Measurements from ENCODE around the gene YTHDC1. TPM values are rescaled to one million over a fixed set of nuclear protein-coding genes. Genes with fewer than 3 reads are reported as not detected.

Gene YTHDC1
- total RNA-seq, 2 donors from 2014 or later: 62.2 to 67.6 TPM

DNA sequence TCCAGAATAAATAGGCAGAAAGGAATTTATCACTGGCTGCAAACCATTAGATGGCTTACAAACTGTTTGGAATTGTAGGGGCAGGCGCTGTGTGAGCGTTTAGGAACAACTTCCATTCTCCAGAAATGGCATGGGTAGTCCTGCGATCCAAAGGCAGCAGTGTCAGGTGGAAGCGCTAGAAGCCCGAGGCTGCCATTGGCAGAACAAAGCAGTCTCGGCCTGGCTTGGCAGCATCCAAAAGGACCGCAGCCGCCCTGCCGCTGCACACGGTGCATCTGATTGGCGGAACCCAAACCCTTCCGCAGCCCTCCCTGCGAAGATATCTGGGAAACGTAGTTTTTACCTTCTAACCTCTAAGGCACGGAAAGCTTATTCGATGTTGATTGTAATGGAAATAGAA lies 23.6 kb upstream of the YTHDC1 start:
- no peaks in the 10 kb centered on the region for H3K4me1 ChIP-seq
- no peaks in the 10 kb centered on the region for H3K9me3 ChIP-seq
- H3K9ac ChIP-seq (ENCODE audit: low read depth in 2 of 2, low read length in 2 of 2): no peak overlapping the region
- no peaks in the 10 kb centered on the region for H3K36me3 ChIP-seq
- intact Hi-C loops (cut with DNase I): no loop called here
- H3K27me3 ChIP-seq: no peaks in the 10 kb centered on the region
- TF ChIP-seq, protein P1, sequence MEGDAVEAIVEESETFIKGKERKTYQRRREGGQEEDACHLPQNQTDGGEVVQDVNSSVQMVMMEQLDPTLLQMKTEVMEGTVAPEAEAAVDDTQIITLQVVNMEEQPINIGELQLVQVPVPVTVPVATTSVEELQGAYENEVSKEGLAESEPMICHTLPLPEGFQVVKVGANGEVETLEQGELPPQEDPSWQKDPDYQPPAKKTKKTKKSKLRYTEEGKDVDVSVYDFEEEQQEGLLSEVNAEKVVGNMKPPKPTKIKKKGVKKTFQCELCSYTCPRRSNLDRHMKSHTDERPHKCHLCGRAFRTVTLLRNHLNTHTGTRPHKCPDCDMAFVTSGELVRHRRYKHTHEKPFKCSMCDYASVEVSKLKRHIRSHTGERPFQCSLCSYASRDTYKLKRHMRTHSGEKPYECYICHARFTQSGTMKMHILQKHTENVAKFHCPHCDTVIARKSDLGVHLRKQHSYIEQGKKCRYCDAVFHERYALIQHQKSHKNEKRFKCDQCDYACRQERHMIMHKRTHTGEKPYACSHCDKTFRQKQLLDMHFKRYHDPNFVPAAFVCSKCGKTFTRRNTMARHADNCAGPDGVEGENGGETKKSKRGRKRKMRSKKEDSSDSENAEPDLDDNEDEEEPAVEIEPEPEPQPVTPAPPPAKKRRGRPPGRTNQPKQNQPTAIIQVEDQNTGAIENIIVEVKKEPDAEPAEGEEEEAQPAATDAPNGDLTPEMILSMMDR (IDR thresholded peaks at IDR 0.05): no peak
- no peak overlapping the region for H3K27ac ChIP-seq
- no peak overlapping the region for H3K4me3 ChIP-seq
- peak; percentile 51 for DNase-seq

DNA sequence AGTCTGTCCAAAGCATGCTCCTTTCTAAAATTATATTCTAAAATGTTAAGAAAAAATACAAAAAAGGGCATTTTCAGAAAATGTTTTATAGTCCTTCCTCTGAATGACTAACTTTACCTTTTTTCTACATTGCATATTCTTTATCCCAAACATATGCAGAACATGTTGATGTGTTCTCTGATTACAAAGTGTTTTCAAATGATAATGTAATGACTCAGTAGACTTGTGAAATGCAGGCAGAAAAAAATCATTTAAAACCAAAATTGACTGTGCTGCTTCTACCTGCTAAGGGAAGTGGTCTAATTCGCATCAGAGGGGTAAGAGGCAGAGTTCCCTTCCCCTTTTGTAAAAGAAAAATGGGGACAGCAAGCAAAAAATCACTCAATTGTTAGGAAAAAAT lies 22.7 kb upstream of the YTHDC1 start:
- Histone ChIP-seq H3K27me3 (no peaks in the 10 kb centered on the region), H3K36me3 (no peaks in the 10 kb centered on the region), H3K4me3 (no peak overlapping the region), H3K27ac (no peak overlapping the region), H3K4me1 (no peaks in the 10 kb centered on the region), H3K9ac (ENCODE audit: low read depth in 2 of 2, low read length in 2 of 2) (no peak overlapping the region), H3K9me3 (no peaks in the 10 kb centered on the region)
- no peak for DNase-seq
- TF ChIP-seq, protein P1 (IDR thresholded peaks at IDR 0.05): no peak
- intact Hi-C loops (cut with DNase I): no loop called here

DNA sequence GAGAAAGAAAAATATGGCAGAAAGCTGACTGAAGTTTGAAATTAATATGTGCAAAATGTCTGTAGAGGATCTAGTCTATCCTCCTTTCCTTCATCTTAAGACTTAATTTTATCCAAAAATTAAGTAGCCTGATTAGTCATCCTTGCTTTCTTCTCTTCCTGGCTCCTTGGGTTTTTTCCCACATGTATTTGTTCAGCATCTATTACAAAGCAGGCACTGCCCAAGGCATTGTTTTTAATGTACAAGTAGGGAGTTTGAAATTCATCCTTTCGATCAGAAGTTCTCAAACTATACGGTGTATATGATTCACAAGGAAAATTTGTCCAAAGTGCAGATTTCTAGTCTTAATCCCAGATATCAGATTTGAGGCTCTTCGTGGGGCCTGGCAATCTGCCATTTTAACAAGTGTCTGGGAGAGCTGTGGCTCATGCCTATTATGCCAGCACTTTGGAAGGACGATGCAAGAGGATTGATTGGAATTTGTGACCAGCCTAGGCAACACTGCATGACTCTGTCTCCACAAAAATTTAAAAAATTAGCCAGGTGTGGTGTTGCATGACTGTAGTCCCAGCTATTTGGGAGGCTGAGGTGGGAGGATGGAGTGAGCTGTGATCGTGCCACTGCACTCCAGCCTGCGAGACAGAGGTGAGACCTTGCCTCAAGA lies 19.4 kb upstream of the YTHDC1 start:
- H3K27me3 ChIP-seq: no peaks in the 10 kb centered on the region
- TF ChIP-seq, protein P1 (IDR thresholded peaks at IDR 0.05): no peak
- no peak overlapping the region for H3K9ac ChIP-seq (ENCODE audit: low read depth in 2 of 2, low read length in 2 of 2)
- no peak overlapping the region for H3K4me3 ChIP-seq
- DNase-seq: no peak
- intact Hi-C loops (cut with DNase I): no loop called here
- H3K27ac ChIP-seq: no peak overlapping the region
- H3K36me3 ChIP-seq: no peaks in the 10 kb centered on the region
- no peaks in the 10 kb centered on the region for H3K4me1 ChIP-seq
- no peaks in the 10 kb centered on the region for H3K9me3 ChIP-seq

DNA sequence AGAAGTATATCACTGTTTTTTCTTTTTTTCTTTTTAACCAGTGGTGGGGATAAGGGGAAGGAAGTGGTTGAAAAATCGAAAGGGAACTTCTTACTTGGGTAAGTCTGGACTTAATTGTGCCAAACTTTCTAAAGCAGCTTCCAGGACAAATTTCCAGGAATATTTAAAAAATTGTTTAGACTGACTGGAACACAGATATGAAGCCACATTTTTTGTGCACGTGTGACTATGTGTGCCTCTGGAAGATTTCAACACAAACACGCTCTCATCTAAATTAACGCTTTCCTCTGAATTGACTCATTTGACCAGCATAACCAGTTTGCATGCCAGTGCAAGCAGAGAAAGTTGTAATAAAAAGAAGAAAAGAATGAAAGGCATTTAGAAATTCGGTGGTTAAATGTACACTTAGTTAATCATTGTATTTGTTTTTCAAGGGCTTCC lies 18.8 kb upstream of the YTHDC1 start:
- H3K4me3 ChIP-seq: no peak overlapping the region
- no peaks in the 10 kb centered on the region for H3K27me3 ChIP-seq
- TF ChIP-seq, protein P1 (IDR thresholded peaks at IDR 0.05): no peak
- DNase-seq: no peak
- no peak overlapping the region for H3K9ac ChIP-seq (ENCODE audit: low read depth in 2 of 2, low read length in 2 of 2)
- no peaks in the 10 kb centered on the region for H3K9me3 ChIP-seq
- H3K27ac ChIP-seq: no peak overlapping the region
- intact Hi-C loops (cut with DNase I): no loop called here
- H3K4me1 ChIP-seq: no peaks in the 10 kb centered on the region
- no peaks in the 10 kb centered on the region for H3K36me3 ChIP-seq

DNA sequence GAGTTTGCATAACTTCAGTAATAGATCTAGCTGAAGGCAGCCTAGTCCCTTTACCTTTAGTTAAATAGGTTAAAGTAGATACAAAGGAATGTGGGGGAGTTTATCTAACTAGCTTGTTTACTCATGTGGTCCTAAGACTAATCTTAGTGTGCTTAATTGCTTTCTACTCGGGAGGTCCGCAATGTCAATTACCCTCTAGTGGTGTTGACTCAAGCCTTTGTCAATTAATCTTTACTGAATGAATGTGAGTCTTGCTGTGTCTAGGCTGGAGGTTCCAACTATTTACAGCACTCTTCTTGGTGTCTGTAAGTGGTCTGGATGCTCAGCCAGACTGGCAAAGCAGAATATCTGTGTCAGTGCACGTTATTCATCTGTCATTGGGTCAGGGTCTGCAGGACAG lies 17.9 kb upstream of the YTHDC1 start:
- H3K36me3 ChIP-seq: no peaks in the 10 kb centered on the region
- H3K27me3 ChIP-seq: no peaks in the 10 kb centered on the region
- DNase-seq: no peak
- no peak overlapping the region for H3K9ac ChIP-seq (ENCODE audit: low read depth in 2 of 2, low read length in 2 of 2)
- H3K4me3 ChIP-seq: no peak overlapping the region
- H3K9me3 ChIP-seq: no peaks in the 10 kb centered on the region
- TF ChIP-seq, protein P1 (IDR thresholded peaks at IDR 0.05): no peak
- H3K27ac ChIP-seq: no peak overlapping the region
- H3K4me1 ChIP-seq: no peaks in the 10 kb centered on the region
- intact Hi-C loops (cut with DNase I): no loop called here

Data from colonic mucosa (tissue), 4 donors.